ENCODE measurements around the gene SPATA31C1.

The SPATA31C1 gene

DNA sequence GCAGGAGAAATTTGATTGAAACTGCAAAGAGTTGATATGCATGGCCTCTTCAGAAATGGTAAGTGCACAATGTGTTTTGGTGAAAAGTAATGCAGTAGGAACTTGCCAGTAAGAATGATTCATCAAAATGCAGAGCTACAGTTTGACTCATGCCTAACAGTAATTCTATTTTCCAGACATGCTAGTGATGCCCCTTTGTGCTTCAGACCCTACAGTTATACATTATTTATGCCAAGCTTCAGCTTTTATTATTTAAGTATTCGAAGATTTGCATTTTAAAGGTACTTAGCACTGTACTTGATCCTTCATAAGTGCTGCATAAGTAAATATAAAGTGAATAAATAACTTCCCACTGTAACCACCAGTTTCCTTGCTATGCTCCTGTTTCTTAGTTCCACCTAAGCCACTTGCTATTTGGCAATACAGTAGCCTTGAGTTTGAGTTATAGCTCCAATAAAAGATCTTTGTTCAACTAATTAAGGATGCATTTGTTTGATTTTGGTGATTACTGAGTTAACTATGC, 38.7 kb upstream of the SPATA31C1 start:
- peaks cover 18% of the 10 kb centered on the region for H3K4me1 ChIP-seq (ENCODE audit: control insufficient read depth, insufficient read depth, low read length)
- H3K27ac ChIP-seq (ENCODE audit: low read depth, low read length), result no peak overlapping the region
- no peak overlapping the region for H3K9ac ChIP-seq (ENCODE audit: low read length)
- H3K4me3 ChIP-seq (ENCODE audit: low read depth, low read length), result no peak overlapping the region
- no peaks in the 10 kb centered on the region for H3K36me3 ChIP-seq (ENCODE audit: control insufficient read depth, insufficient read depth, low read length)
- no peaks in the 10 kb centered on the region for H3K27me3 ChIP-seq (ENCODE audit: control insufficient read depth, insufficient read depth, low read length)
- 0 out of 2 replicates have a peak, but pooled peaks cover 3% of the 10 kb centered on the region for H3K9me3 ChIP-seq (ENCODE audit: control insufficient read depth, insufficient read depth, low read depth, low read length)

GRCh38 chr9:87880116-87880515, 37.6 kb upstream of the SPATA31C1 start:
- Histone ChIP-seq H3K36me3 (ENCODE audit: control insufficient read depth, insufficient read depth, low read length) (no peaks in the 10 kb centered on the region), H3K4me3 (ENCODE audit: low read depth, low read length) (no peak overlapping the region), H3K9me3 (ENCODE audit: control insufficient read depth, insufficient read depth, low read depth, low read length) (0 out of 2 replicates have a peak, but pooled peaks cover 3% of the 10 kb centered on the region), H3K9ac (ENCODE audit: low read length) (no peak overlapping the region), H3K27me3 (ENCODE audit: control insufficient read depth, insufficient read depth, low read length) (no peaks in the 10 kb centered on the region), H3K27ac (ENCODE audit: low read depth, low read length) (no peak overlapping the region), H3K4me1 (ENCODE audit: control insufficient read depth, insufficient read depth, low read length) (peaks cover 9% of the 10 kb centered on the region; the same call in 1 of the 2 replicates)

DNA sequence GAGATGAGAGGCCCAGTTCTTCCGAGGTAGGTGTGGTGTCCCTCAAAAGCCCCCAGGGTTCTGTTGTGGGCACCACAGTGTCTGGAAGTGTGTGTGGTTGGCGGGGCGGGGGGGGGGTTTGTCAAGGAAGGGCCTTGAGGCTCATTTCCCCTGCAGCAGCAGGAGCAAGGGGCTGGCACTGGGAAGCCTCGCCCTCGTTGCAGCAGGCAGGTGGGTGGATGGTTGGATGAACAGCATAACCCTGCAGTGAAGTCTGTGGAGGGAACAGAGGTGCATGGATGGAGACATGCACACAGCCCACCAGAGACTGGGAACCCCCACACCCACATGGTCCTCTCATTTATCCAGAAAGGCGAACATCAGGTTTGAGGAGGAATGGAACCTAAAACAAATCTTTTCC, 37.1 kb upstream of the SPATA31C1 start:
- no peak overlapping the region for H3K4me3 ChIP-seq (ENCODE audit: low read depth, low read length)
- H3K4me1 ChIP-seq (ENCODE audit: control insufficient read depth, insufficient read depth, low read length), result peaks cover 9% of the 10 kb centered on the region; the same call in 1 of the 2 replicates
- H3K36me3 ChIP-seq (ENCODE audit: control insufficient read depth, insufficient read depth, low read length), result no peaks in the 10 kb centered on the region
- no peak overlapping the region for H3K27ac ChIP-seq (ENCODE audit: low read depth, low read length)
- no peak overlapping the region for H3K9ac ChIP-seq (ENCODE audit: low read length)
- H3K9me3 ChIP-seq (ENCODE audit: control insufficient read depth, insufficient read depth, low read depth, low read length), result 0 out of 2 replicates have a peak, but pooled peaks cover 3% of the 10 kb centered on the region
- H3K27me3 ChIP-seq (ENCODE audit: control insufficient read depth, insufficient read depth, low read length), result no peaks in the 10 kb centered on the region

DNA sequence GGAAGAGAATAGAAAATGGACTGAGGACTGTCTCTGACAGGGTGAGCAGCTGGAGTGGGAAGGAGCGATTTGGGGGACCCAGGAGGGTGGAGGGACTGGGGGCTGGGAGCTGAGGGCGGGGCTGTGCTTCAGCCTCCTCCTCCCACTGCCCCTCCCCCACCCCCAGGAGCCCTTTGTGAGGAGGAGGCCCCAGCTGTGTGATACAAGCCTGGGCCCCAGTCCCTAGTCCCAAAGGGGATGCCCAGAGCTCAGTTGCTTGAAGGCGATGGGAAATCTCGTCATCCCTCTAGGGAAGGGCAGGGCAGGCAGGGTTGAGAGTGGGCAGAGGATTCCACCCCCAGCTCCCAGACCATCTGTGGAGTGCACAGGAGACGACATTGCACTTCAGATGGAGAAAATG, 35.1 kb upstream of the SPATA31C1 start, which contains the start of gene SPATA31E1:
Gene SPATA31E1, plus strand, starts transcription at position 251 of the 400 bp plus-strand sequence. Its CDS starts 15 bp downstream, at position 266.
- no peak within 1 kb of the TSS for H3K9ac ChIP-seq (ENCODE audit: low read length)
- no peaks in the 10 kb centered on the region for H3K36me3 ChIP-seq (ENCODE audit: control insufficient read depth, insufficient read depth, low read length)
- no peak within 1 kb of the TSS for H3K27ac ChIP-seq (ENCODE audit: low read depth, low read length)
- no peak within 1 kb of the TSS for H3K4me3 ChIP-seq (ENCODE audit: low read depth, low read length)
- 0 out of 2 replicates have a peak, but pooled peaks cover 3% of the 10 kb centered on the region for H3K9me3 ChIP-seq (ENCODE audit: control insufficient read depth, insufficient read depth, low read depth, low read length)
- H3K27me3 ChIP-seq (ENCODE audit: control insufficient read depth, insufficient read depth, low read length), result no peaks in the 10 kb centered on the region
- peaks cover 6% of the 10 kb centered on the region; the same call in 1 of the 2 replicates for H3K4me1 ChIP-seq (ENCODE audit: control insufficient read depth, insufficient read depth, low read length)

DNA sequence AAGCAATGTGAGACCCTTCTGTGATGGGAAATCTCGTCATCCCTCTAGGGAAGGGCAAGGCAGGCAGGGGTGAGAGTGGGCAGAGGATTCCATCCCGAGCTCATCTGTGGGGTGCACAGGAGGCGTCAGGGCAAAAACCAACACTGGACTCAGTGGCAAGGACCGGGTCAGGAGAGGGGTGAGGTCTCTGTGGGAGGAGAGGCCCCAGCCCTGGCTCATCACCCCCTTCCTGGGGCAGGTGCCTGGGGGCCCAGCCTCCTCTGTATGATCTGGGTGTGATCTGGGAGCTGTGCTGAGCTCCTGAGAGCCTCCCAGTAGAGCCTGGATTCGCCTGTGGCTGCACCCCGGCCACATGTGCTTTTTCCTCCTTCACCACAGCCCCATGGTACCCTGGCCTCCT, 34.5 kb upstream of the SPATA31C1 start:
- no peak overlapping the region for H3K9ac ChIP-seq (ENCODE audit: low read length)
- H3K27me3 ChIP-seq (ENCODE audit: control insufficient read depth, insufficient read depth, low read length), result no peaks in the 10 kb centered on the region
- H3K9me3 ChIP-seq (ENCODE audit: control insufficient read depth, insufficient read depth, low read depth, low read length), result no peaks in the 10 kb centered on the region
- H3K36me3 ChIP-seq (ENCODE audit: control insufficient read depth, insufficient read depth, low read length), result no peaks in the 10 kb centered on the region
- peaks cover 6% of the 10 kb centered on the region; the same call in 1 of the 2 replicates for H3K4me1 ChIP-seq (ENCODE audit: control insufficient read depth, insufficient read depth, low read length)
- H3K27ac ChIP-seq (ENCODE audit: low read depth, low read length), result no peak overlapping the region
- no peak overlapping the region for H3K4me3 ChIP-seq (ENCODE audit: low read depth, low read length)

GRCh38 chr9:87883990-87884389, 33.8 kb upstream of the SPATA31C1 start:
- Histone ChIP-seq H3K4me3 (ENCODE audit: low read depth, low read length) (no peak overlapping the region), H3K27me3 (ENCODE audit: control insufficient read depth, insufficient read depth, low read length) (no peaks in the 10 kb centered on the region), H3K4me1 (ENCODE audit: control insufficient read depth, insufficient read depth, low read length) (peaks cover 6% of the 10 kb centered on the region; the same call in 1 of the 2 replicates), H3K9ac (ENCODE audit: low read length) (no peak overlapping the region), H3K36me3 (ENCODE audit: control insufficient read depth, insufficient read depth, low read length) (no peaks in the 10 kb centered on the region), H3K27ac (ENCODE audit: low read depth, low read length) (no peak overlapping the region), H3K9me3 (ENCODE audit: control insufficient read depth, insufficient read depth, low read depth, low read length) (no peaks in the 10 kb centered on the region)

GRCh38 chr9:87884578-87885459, 32.9 kb upstream of the SPATA31C1 start:
- no peaks in the 10 kb centered on the region for H3K36me3 ChIP-seq (ENCODE audit: control insufficient read depth, insufficient read depth, low read length)
- no peaks in the 10 kb centered on the region for H3K27me3 ChIP-seq (ENCODE audit: control insufficient read depth, insufficient read depth, low read length)
- no peak overlapping the region for H3K9ac ChIP-seq (ENCODE audit: low read length)
- peaks cover 6% of the 10 kb centered on the region; the same call in 1 of the 2 replicates for H3K4me1 ChIP-seq (ENCODE audit: control insufficient read depth, insufficient read depth, low read length)
- H3K27ac ChIP-seq (ENCODE audit: low read depth, low read length), result no peak overlapping the region
- no peaks in the 10 kb centered on the region for H3K9me3 ChIP-seq (ENCODE audit: control insufficient read depth, insufficient read depth, low read depth, low read length)
- H3K4me3 ChIP-seq (ENCODE audit: low read depth, low read length), result no peak overlapping the region

GRCh38 chr9:87885484-87886189, 32.1 kb upstream of the SPATA31C1 start:
- H3K27ac ChIP-seq (ENCODE audit: low read depth, low read length), result no peak overlapping the region
- no peaks in the 10 kb centered on the region for H3K9me3 ChIP-seq (ENCODE audit: control insufficient read depth, insufficient read depth, low read depth, low read length)

DNA sequence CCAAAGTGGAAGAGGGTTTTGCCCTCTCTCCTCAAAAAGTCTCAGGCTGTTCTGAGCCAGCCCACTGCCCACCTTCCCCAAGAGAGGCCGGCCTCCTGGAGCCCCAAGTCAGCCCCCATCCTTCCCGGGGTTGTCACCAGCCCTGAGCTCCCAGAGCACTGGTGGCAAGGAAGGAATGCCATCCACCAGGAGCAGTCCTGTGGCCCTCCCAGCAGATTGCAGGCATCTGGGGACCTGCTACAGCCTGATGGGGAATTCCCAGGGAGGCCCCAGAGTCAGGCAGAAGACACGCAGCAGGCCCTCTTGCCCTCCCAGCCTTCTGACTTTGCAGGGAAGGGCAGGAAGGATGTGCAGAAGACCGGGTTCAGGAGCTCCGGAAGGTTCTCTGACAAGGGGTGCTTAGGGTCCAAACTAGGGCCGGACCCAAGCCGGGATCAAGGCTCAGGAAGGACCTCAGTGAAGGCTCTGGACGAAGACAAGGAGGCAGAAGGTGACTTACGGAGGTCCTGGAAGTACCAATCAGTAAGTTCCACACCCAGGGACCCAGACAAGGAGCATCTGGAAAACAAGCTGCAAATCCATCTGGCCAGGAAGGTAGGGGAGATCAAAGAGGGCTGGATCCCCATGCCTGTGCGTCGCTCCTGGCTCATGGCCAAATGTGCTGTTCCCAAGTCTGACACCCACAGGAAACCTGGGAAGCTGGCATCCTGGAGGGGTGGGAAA, 31.4 kb upstream of the SPATA31C1 start:
- Histone ChIP-seq H3K9me3 (ENCODE audit: control insufficient read depth, insufficient read depth, low read depth, low read length) (no peaks in the 10 kb centered on the region), H3K27me3 (ENCODE audit: control insufficient read depth, insufficient read depth, low read length) (no peaks in the 10 kb centered on the region), H3K27ac (ENCODE audit: low read depth, low read length) (no peak overlapping the region), H3K4me3 (ENCODE audit: low read depth, low read length) (no peak overlapping the region), H3K36me3 (ENCODE audit: control insufficient read depth, insufficient read depth, low read length) (no peaks in the 10 kb centered on the region), H3K9ac (ENCODE audit: low read length) (no peak overlapping the region), H3K4me1 (ENCODE audit: control insufficient read depth, insufficient read depth, low read length) (peaks cover 6% of the 10 kb centered on the region; the same call in 1 of the 2 replicates)

More at GRCh38 chr9:87885484-87886189, 32.1 kb upstream of the SPATA31C1 start:
- Histone ChIP-seq H3K36me3 (ENCODE audit: control insufficient read depth, insufficient read depth, low read length) (no peaks in the 10 kb centered on the region), H3K4me3 (ENCODE audit: low read depth, low read length) (no peak overlapping the region), H3K4me1 (ENCODE audit: control insufficient read depth, insufficient read depth, low read length) (peaks cover 6% of the 10 kb centered on the region; the same call in 1 of the 2 replicates), H3K9ac (ENCODE audit: low read length) (no peak overlapping the region), H3K27me3 (ENCODE audit: control insufficient read depth, insufficient read depth, low read length) (no peaks in the 10 kb centered on the region)

DNA sequence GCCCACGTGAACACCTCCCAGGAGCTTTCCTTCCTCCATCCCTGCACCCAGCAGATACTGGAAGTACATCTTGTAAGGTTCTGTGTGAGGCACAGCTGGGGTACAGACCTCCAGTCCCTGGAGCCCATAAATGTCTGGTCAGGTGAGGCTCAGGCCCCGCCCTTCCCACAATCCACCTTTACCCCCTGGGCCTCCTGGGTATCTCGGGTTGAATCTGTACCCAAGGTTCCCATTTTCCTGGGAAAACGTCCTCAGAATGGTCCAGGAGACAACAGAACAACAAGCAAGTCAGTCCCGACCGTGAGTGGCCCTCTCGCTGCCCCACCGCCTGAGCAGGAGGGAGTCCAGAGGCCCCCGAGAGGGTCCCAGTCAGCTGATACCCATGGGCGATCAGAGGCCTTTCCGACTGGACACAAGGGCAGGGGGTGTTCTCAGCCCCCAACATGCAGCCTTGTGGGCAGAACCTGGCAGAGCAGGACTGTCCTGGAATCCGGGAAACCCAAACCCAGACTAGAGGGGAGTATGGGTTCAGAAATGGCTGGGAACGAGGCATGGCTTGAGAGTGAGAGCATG, 30.7 kb upstream of the SPATA31C1 start:
- no peak overlapping the region for H3K9ac ChIP-seq (ENCODE audit: low read length)
- no peaks in the 10 kb centered on the region for H3K36me3 ChIP-seq (ENCODE audit: control insufficient read depth, insufficient read depth, low read length)
- H3K27ac ChIP-seq (ENCODE audit: low read depth, low read length), result no peak overlapping the region
- H3K9me3 ChIP-seq (ENCODE audit: control insufficient read depth, insufficient read depth, low read depth, low read length), result no peaks in the 10 kb centered on the region
- no peak overlapping the region for H3K4me3 ChIP-seq (ENCODE audit: low read depth, low read length)
- H3K27me3 ChIP-seq (ENCODE audit: control insufficient read depth, insufficient read depth, low read length), result no peaks in the 10 kb centered on the region
- H3K4me1 ChIP-seq (ENCODE audit: control insufficient read depth, insufficient read depth, low read length), result peaks cover 6% of the 10 kb centered on the region; the same call in 1 of the 2 replicates
